RKO (cell line): Measurements from ENCODE around the gene ALAS1.

Experiments
- DNase-seq: peaks from one replicate; pipeline ENCODE4 v3.0.0-alpha.2; 2016; ENCODE audit warnings: low spot score

Gene ALAS1

DNA sequence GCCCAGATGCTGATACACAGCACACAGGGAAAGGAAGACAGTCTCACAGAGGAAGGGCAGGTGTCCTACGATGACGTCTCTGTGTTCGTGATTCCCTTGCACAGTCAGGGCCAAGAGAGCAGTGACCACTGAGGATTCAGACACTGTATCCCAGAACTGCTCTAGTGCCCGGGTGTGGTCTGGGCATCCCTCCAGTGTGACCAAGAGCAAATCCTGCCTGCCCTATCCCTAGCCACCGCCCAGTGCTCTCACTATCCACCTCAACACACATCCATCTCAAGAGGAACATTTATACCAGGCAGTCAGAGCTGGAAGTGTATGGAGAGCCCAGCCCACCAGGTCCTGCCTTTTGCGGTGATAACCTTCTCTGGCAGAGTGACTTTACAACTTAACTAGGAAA, 51.7 kb downstream of the ALAS1 start:
- no peak for DNase-seq

DNA sequence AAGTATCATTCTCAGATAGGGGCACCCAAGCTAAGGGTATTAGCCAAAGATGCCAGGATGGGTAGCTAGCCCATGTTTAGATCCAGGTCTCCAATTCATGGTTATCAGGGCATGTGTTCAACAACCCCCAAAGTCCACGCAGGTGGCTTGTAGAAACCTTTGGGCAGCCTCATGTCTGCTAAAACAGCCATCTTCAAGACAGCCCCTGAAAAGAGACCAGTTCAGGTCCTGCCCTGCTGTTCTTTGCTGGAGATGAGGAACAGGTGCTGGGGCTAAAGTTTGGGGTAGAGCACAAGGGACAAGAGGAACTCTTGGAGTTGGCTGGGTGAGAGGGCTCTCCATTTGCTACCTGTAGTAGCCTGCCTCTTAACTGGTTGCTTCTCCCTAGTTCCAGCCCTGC, 52.2 kb downstream of the ALAS1 start:
- DNase-seq: no peak

GRCh38 chr3:52253314-52254304, 55.6 kb downstream of the ALAS1 start:
- no peak for DNase-seq

DNA sequence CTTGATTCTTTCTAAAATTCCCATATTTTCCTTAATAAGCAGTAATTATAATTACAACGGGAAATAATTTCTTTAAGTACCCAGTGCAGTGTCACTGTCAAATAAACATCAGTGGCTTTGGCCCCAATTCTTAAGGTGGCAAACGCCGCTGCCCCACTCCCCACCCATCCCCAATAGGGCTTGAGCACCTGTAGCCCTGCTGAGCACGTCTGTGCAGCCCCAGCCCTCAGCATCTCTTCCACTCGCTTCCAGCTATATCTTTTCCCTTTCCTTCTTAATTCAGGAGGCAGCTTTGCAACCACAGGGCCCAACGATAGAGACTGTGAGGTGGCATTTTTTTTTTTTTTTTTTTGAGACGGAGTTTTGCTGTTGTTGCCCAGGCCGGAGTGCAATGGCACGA, 56.6 kb downstream of the ALAS1 start:
- DNase-seq: no peak

DNA sequence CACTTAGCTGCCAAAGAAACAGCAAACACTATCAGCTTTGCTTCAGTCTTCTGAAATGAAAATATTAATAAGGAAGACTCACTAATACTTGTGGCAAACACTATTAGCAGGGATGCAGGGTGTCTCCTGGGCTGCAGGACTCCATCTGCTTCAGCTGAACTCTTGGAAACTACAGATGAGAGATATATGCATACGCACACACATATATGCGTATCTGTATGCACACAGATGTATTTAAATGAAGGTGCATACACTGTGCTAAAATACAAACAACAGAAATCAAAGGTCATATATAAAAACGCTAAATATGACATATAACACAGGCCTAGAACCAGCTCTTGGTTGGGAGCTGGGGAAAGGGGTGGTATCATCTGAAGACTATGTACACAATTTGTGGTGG, 58.2 kb downstream of the ALAS1 start:
- DNase-seq: no peak

DNA sequence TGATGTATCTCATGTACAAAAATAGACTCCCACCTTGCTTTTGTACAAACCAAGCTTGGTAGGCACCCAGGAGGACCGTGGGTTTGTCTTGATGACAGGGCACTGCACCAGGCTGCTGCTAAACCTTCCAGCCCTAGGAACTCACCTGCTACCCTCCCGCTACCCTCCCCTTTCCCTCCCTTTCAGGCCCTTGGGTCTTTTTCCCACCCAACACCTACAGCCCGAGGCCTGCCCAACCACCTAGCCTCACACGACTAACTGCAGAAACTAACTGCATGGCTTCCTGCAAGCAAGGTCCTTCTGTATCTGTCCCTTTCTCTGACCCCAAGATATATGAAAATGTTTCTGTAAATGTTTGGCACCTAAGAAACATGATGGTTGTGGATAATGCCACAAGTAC, 58.7 kb downstream of the ALAS1 start:
- DNase-seq: no peak

GRCh38 chr3:52257911-52258310, 60.0 kb downstream of the ALAS1 start:
- DNase-seq: no peak

DNA sequence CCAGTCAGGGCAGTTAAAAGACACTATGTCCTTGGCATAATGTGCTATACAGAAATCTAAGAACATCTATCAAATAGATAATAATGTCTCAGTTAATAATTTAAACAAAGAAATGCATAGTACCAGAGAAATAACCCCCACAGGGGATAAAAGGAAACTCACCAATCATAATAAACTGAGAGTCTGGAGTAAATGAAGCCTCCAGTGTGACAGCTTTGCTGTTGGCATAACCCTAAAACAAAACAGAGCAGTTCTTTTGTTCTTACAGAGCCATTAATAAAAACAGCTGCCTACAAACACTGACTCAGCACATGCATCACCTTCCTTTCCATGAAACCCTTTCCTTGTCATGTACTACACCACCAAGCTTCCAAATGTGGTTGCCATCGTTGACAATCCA, 61.1 kb downstream of the ALAS1 start:
- DNase-seq: no peak

- no peak for DNase-seq
Measured at GRCh38 chr3:52259448-52259847, 61.5 kb downstream of the ALAS1 start.

DNA sequence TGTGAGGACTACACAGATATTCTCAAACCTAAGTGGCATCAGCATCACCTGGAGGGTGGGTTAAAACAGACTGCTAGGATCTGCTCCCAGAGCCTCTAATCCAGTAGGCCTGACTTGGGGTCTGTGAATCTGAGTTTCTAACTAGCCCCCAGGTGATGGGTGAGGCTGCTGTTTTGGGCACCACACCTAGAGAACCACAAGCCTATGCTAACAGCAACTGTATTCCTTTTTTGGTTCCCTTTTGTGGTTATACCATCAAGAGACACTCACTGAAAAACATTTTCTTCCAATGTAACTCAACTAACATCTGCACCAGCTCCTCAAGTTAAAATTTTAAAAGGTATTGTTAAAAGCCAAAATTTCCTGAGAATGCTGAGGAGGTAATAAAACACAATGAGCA, 64.5 kb downstream of the ALAS1 start:
- no peak for DNase-seq
